GM21367 (cell line): ENCODE data around the gene GRB7.

Experiments used
- ATAC-seq: cut with Tn5 transposase; IDR thresholded peaks from one replicate; pipeline ENCODE4 v1.9.1; 2021; ENCODE audit not compliant: unreplicated experiment

Gene GRB7

DNA sequence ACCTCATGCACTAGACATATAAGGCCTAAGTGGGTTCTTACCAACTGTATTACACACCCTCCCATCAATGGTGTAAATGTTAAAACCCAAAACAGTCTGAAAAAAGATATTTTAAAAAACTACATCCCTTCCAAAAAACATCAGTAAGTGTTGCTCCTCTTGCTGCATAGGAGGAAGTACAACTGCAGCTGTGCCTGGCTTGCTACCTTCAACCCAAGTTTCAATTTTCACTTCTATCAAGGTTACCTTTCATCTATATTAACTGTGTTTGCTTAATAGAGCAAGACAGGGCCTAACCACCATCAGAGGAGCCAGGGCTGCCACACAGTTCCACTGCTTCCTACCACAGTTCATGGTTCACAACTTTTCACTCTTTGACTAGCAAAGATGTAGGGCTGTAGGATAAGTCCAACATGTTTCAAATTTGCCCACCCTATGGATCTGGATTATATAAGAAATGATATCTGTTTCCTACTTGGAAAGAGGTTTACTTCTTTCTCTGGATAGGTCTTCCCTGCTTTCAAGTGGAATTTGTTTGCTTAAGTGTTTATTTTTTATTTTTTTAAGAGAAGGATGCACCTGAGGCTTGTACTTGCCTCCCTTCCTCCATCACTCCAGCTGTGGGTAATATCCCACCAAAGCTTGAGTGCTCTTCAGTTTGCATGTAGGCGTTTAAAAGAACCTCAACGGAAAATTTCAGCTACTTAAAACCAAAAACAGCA, 56.7 kb downstream of the GRB7 start:
- ATAC-seq = peak; percentile 63
